ENCODE data around the gene CAST.
"Not testable (repeated sequence)": the region's sequence is repeated elsewhere in the genome, so short reads cannot be mapped to it uniquely, and the experiment has no call there.

The CAST gene

GRCh38 chr5:96714951-96715451, 52.8 kb downstream of the CAST start:
- peak; percentile 67 to 90 (median 78) for DNase-seq

- DNase-seq: no peak
These were observed 53.8 kb downstream of the CAST start for GRCh38 chr5:96716007-96716406.

GRCh38 chr5:96716716-96717115, 54.5 kb downstream of the CAST start:
- no peak for DNase-seq

- DNase-seq: no peak
These were observed 55.7 kb downstream of the CAST start for GRCh38 chr5:96717874-96718273.

- no peak for DNase-seq
These were observed 56.5 kb downstream of the CAST start for GRCh38 chr5:96718635-96719077.

GRCh38 chr5:96720408-96720807, 58.2 kb downstream of the CAST start:
- no peak for DNase-seq

GRCh38 chr5:96721351-96721977, 59.3 kb downstream of the CAST start:
- DNase-seq: no peak

GRCh38 chr5:96725257-96725656, 63.1 kb downstream of the CAST start:
- DNase-seq: no peak

- DNase-seq: no peak
These were observed 64.6 kb downstream of the CAST start for GRCh38 chr5:96726802-96727201.

GRCh38 chr5:96729156-96729555, 67.0 kb downstream of the CAST start:
- DNase-seq: no peak

- DNase-seq: no peak
These were observed 68.4 kb downstream of the CAST start for GRCh38 chr5:96730586-96730985.

- no peak for DNase-seq
These were observed 71.8 kb downstream of the CAST start for GRCh38 chr5:96733771-96734500.

- peak in 1 of 4 experiments; percentile 14 for DNase-seq
These were observed 72.7 kb downstream of the CAST start for GRCh38 chr5:96734871-96735325.

GRCh38 chr5:96736937-96737336, 74.8 kb downstream of the CAST start:
- no peak for DNase-seq

GRCh38 chr5:96741106-96741505, 78.9 kb downstream of the CAST start:
- DNase-seq: no peak

GRCh38 chr5:96741891-96742309, 79.7 kb downstream of the CAST start:
- peak in 1 of 4 experiments; percentile 11 for DNase-seq

GRCh38 chr5:96742538-96742937, 80.4 kb downstream of the CAST start:
- peak; percentile 13 to 49 (median 44) for DNase-seq

GRCh38 chr5:96743065-96743768, 81.0 kb downstream of the CAST start:
- peak in 3 of 4 experiments; percentile 36 to 41 (median 40) for DNase-seq

GRCh38 chr5:96743805-96744204, 81.6 kb downstream of the CAST start:
- DNase-seq: no peak

- not testable (repeated sequence) for DNase-seq
These were observed 82.0 kb downstream of the CAST start for GRCh38 chr5:96744218-96744617.

GRCh38 chr5:96745025-96745424, 82.8 kb downstream of the CAST start:
- DNase-seq: no peak

GRCh38 chr5:96745844-96746531, 83.8 kb downstream of the CAST start:
- peak in 3 of 4 experiments; percentile 11 to 35 (median 12) for DNase-seq

- DNase-seq: no peak
These were observed 85.5 kb downstream of the CAST start for GRCh38 chr5:96747720-96748119.
